Measurements from ENCODE around the gene ADAMTS16.

ADAMTS16 gene

GRCh38 chr5:5189051-5189430, 48.9 kb downstream of the ADAMTS16 start:
- DNase-seq: no peak

- no peak for DNase-seq
These were observed 51.8 kb downstream of the ADAMTS16 start for GRCh38 chr5:5191906-5192305.

- no peak for DNase-seq
These were observed 52.6 kb downstream of the ADAMTS16 start for GRCh38 chr5:5192681-5193080.

- DNase-seq: no peak
These were observed 55.2 kb downstream of the ADAMTS16 start for GRCh38 chr5:5195128-5195918.

GRCh38 chr5:5198135-5198534, 58.0 kb downstream of the ADAMTS16 start:
- no peak for DNase-seq

GRCh38 chr5:5198815-5199214, 58.7 kb downstream of the ADAMTS16 start:
- no peak for DNase-seq

GRCh38 chr5:5199495-5199894, 59.4 kb downstream of the ADAMTS16 start:
- DNase-seq: no peak

- DNase-seq: no peak
These were observed 60.0 kb downstream of the ADAMTS16 start for GRCh38 chr5:5200133-5200532.

GRCh38 chr5:5202321-5202720, 62.2 kb downstream of the ADAMTS16 start:
- no peak for DNase-seq

- DNase-seq: no peak
These were observed 63.3 kb downstream of the ADAMTS16 start for GRCh38 chr5:5203451-5203850.

- DNase-seq: no peak
These were observed 67.7 kb downstream of the ADAMTS16 start for GRCh38 chr5:5207828-5208227.

GRCh38 chr5:5209089-5209488, 69.0 kb downstream of the ADAMTS16 start:
- no peak for DNase-seq

- no peak for DNase-seq
These were observed 69.6 kb downstream of the ADAMTS16 start for GRCh38 chr5:5209510-5210286.

GRCh38 chr5:5217371-5217770, 77.2 kb downstream of the ADAMTS16 start:
- DNase-seq: no peak

- no peak for DNase-seq
These were observed 78.3 kb downstream of the ADAMTS16 start for GRCh38 chr5:5218396-5218795.

- no peak for DNase-seq
These were observed 79.4 kb downstream of the ADAMTS16 start for GRCh38 chr5:5219541-5219940.

GRCh38 chr5:5220901-5221631, 80.9 kb downstream of the ADAMTS16 start:
- no peak for DNase-seq

- no peak for DNase-seq
These were observed 81.6 kb downstream of the ADAMTS16 start for GRCh38 chr5:5221724-5222123.

GRCh38 chr5:5231576-5231975, 91.4 kb downstream of the ADAMTS16 start:
- no peak for DNase-seq

GRCh38 chr5:5234912-5235311, 94.8 kb downstream of the ADAMTS16 start:
- DNase-seq: no peak

- DNase-seq: no peak
These were observed 95.6 kb downstream of the ADAMTS16 start for GRCh38 chr5:5235685-5236084.

- DNase-seq: no peak
These were observed 99.1 kb downstream of the ADAMTS16 start for GRCh38 chr5:5239191-5239590.

GRCh38 chr5:5240234-5240633, 100.1 kb downstream of the ADAMTS16 start:
- DNase-seq: no peak

- no peak for DNase-seq
These were observed 101.9 kb downstream of the ADAMTS16 start for GRCh38 chr5:5242056-5242455.

Data from NCI-H510A (cell line).